Naive thymus-derived CD4-positive, alpha-beta T cell (primary cell): ENCODE results near the gene CHRNA7. TPM values are rescaled to one million over a fixed set of nuclear protein-coding genes. Genes with fewer than 3 reads are reported as not detected.

Experiments
- ATAC-seq: fragments of 150-1000 bp; cut with Tn5 transposase; 2 replicates; pipeline ENCODE4 v1.10.0; 2021; ENCODE audit warnings: mild to moderate bottlenecking, moderate library complexity
- CTCF ChIA-PET: fragments of 350-600 bp; sonication (Branson Sonifier 250); formaldehyde crosslinking; loops from one replicate; lab custom pipeline; 2021; ENCODE audit warnings: antibody characterized with exemption; lab: Charles Lee
- POLR2A ChIA-PET: fragments of 350-600 bp; sonication (Branson Sonifier 250); formaldehyde crosslinking; loops from one replicate; lab custom pipeline; 2021; ENCODE audit warnings: antibody characterized with exemption, inconsistent platforms; lab: Charles Lee
- DNase-seq, 9 donors: peaks; one replicate each; pipeline versions ENCODE4 v3.0.0 to v3.0.0-alpha.2; 2020 to 2022; ENCODE audit warnings: mixed read lengths in 1 of 9
- H3K27ac ChIP-seq: one replicate; pipeline ENCODE4 v1.7.0; 2013; ENCODE audit warnings: mild to moderate bottlenecking, low read depth, low read length, moderate library complexity
- H3K27me3 ChIP-seq, 2 donors: one replicate each; pipeline ENCODE4 v1.7.0; 2013; ENCODE audit warnings: low read length in 2 of 2, mild to moderate bottlenecking in 2 of 2, moderate library complexity in 2 of 2; ENCODE audit not compliant: control insufficient read depth in 2 of 2, insufficient read depth in 2 of 2
- H3K36me3 ChIP-seq, 3 experiments: 1 replicate in 2 of 3; 2 replicates in 1 of 3; pipeline ENCODE4 v1.7.0; 2013; ENCODE audit warnings: low read length in 3 of 3, mild to moderate bottlenecking in 3 of 3, moderate library complexity in 1 of 3; ENCODE audit not compliant: insufficient read depth in 3 of 3, control insufficient read depth in 2 of 3
- H3K4me1 ChIP-seq, 2 donors: one replicate each; pipeline ENCODE4 v1.7.0; 2013; ENCODE audit warnings: low read length in 2 of 2, mild to moderate bottlenecking in 2 of 2, moderate library complexity in 1 of 2; ENCODE audit not compliant: control insufficient read depth in 2 of 2, insufficient read depth in 2 of 2
- H3K4me3 ChIP-seq: 2 replicates; pipeline ENCODE4 v1.7.0; 2013; ENCODE audit warnings: mild to moderate bottlenecking, low read length
- H3K9me3 ChIP-seq, 3 experiments: 1 replicate in 2 of 3; 2 replicates in 1 of 3; pipeline ENCODE4 v1.7.0; 2013; ENCODE audit warnings: low read length in 3 of 3; ENCODE audit not compliant: control insufficient read depth in 2 of 3
- H3K27ac Mint-ChIP-seq, 9 donors: one replicate each; pipeline ENCODE4 v1.8.0; 2020 to 2022; ENCODE audit warnings: mixed read lengths in 9 of 9, mild to moderate bottlenecking in 8 of 9, moderate library complexity in 5 of 9, inconsistent platforms in 2 of 9
- H3K27me3 Mint-ChIP-seq, 5 donors: one replicate each; pipeline ENCODE4 v1.8.0; 2021 to 2022; ENCODE audit warnings: mixed read lengths in 5 of 5, mild to moderate bottlenecking in 1 of 5
- H3K36me3 Mint-ChIP-seq, 5 donors: one replicate each; pipeline ENCODE4 v1.8.0; 2020 to 2022; ENCODE audit warnings: mixed read lengths in 5 of 5, mild to moderate bottlenecking in 3 of 5, inconsistent platforms in 1 of 5
- H3K4me1 Mint-ChIP-seq, 7 donors: one replicate each; pipeline ENCODE4 v1.8.0; 2020 to 2022; ENCODE audit warnings: mixed read lengths in 7 of 7, mild to moderate bottlenecking in 3 of 7, inconsistent platforms in 1 of 7
- H3K4me3 Mint-ChIP-seq, 10 donors: one replicate each; pipeline ENCODE4 v1.8.0; 2020 to 2022; ENCODE audit warnings: mild to moderate bottlenecking in 10 of 10, mixed read lengths in 10 of 10, moderate library complexity in 6 of 10, inconsistent platforms in 2 of 10
- H3K9me3 Mint-ChIP-seq, 11 donors: one replicate each; pipeline ENCODE4 v1.8.0; 2020 to 2022; ENCODE audit warnings: mixed read lengths in 11 of 11, mild to moderate bottlenecking in 4 of 11, inconsistent platforms in 1 of 11, moderate library complexity in 1 of 11
- intact Hi-C, 2 donors: fragments of 100-400 bp; cut with micrococcal nuclease; formaldehyde crosslinking; loops; one replicate each; pipeline ENCODE4 v1.15.1; 2023
- polyA plus RNA-seq, 2 donors: library from polyadenylated mRNA; unstranded; fragments of 300-500 nt; fragmentation: Illumina TruSeq; gene quantifications; one replicate each; pipeline ENCODE4 v1.2.3, GENCODE V29; 2021
- total RNA-seq, 6 experiments: library from RNA in 5 of 6; stranded (reverse) in 5 of 6; gene quantifications; 1 replicate in 5 of 6; 2 replicates in 1 of 6; pipeline ENCODE4 v1.2.3 and lab custom pipeline; 2021 to 2026

The CHRNA7 gene
- total and polyA plus RNA-seq, 7 experiments from 2014 or later = 0.09 to 1.6 (median 0.78) TPM; not detected in 3

GRCh38 chr15:32096213-32096612 is 65.9 kb downstream of the CHRNA7 start:
- peaks cover 2 to 54% (median 33%) of the 10 kb centered on the region in 5 donors for H3K27me3 Mint-ChIP-seq
- DNase-seq (no peak), ATAC-seq (no peak)
- no peaks in the 10 kb centered on the region for H3K36me3 Mint-ChIP-seq
- no peaks in the 10 kb centered on the region for H3K4me1 Mint-ChIP-seq
- H3K4me1 ChIP-seq = no peaks in the 10 kb centered on the region
- no peak overlapping the region for H3K27ac ChIP-seq
- no peak overlapping the region for H3K4me3 ChIP-seq
- ChIA-PET CTCF (no interaction called here), POLR2A (no interaction called here)
- intact Hi-C loops = no loop called here
- no peaks in the 10 kb centered on the region for H3K36me3 ChIP-seq
- no peak overlapping the region for H3K4me3 Mint-ChIP-seq
- no peaks in the 10 kb centered on the region for H3K9me3 ChIP-seq
- no peaks in the 10 kb centered on the region for H3K9me3 Mint-ChIP-seq
- no peaks in the 10 kb centered on the region for H3K27me3 ChIP-seq
- no peak overlapping the region for H3K27ac Mint-ChIP-seq

GRCh38 chr15:32096916-32097617 is 66.8 kb downstream of the CHRNA7 start:
- POLR2A ChIA-PET = no interaction called here
- intact Hi-C loops = no loop called here
- Histone ChIP-seq H3K36me3 (no peaks in the 10 kb centered on the region), H3K4me1 (no peaks in the 10 kb centered on the region), H3K27me3 (no peaks in the 10 kb centered on the region), H3K4me3 (no peak overlapping the region), H3K9me3 (no peaks in the 10 kb centered on the region), H3K27ac (no peak overlapping the region)
- Mint-ChIP-seq H3K27me3 (peaks cover 2 to 62% (median 33%) of the 10 kb centered on the region in 5 donors), H3K9me3 (no peaks in the 10 kb centered on the region), H3K36me3 (no peaks in the 10 kb centered on the region), H3K4me3 (no peak overlapping the region), H3K4me1 (no peaks in the 10 kb centered on the region), H3K27ac (no peak overlapping the region)
- CTCF ChIA-PET = no interaction called here
- DNase-seq = no peak
- ATAC-seq = no peak

GRCh38 chr15:32098033-32098432 is 67.7 kb downstream of the CHRNA7 start:
- ChIA-PET CTCF (no interaction called here), POLR2A (no interaction called here)
- Mint-ChIP-seq H3K36me3 (no peaks in the 10 kb centered on the region), H3K4me1 (no peaks in the 10 kb centered on the region), H3K4me3 (no peak overlapping the region), H3K27me3 (peaks cover 2 to 57% (median 27%) of the 10 kb centered on the region in 5 donors), H3K9me3 (peaks cover 0 to 4% (median 0%) of the 10 kb centered on the region in 11 donors), H3K27ac (no peak overlapping the region)
- no peaks in the 10 kb centered on the region for H3K4me1 ChIP-seq
- H3K27me3 ChIP-seq = no peaks in the 10 kb centered on the region
- intact Hi-C loops = no loop called here
- H3K4me3 ChIP-seq = no peak overlapping the region
- H3K36me3 ChIP-seq = no peaks in the 10 kb centered on the region
- H3K9me3 ChIP-seq = no peaks in the 10 kb centered on the region
- ATAC-seq (no peak), DNase-seq (no peak)
- H3K27ac ChIP-seq = no peak overlapping the region

- H3K4me3 Mint-ChIP-seq = no peak overlapping the region
- DNase-seq = no peak
- H3K4me1 ChIP-seq = no peaks in the 10 kb centered on the region
- intact Hi-C loops = no loop called here
- no peak for ATAC-seq
- H3K4me3 ChIP-seq = no peak overlapping the region
- CTCF ChIA-PET = no interaction called here
- H3K9me3 ChIP-seq = no peaks in the 10 kb centered on the region
- H3K27ac ChIP-seq = no peak overlapping the region
- H3K27ac Mint-ChIP-seq = no peak overlapping the region
- H3K36me3 ChIP-seq = no peaks in the 10 kb centered on the region
- no peaks in the 10 kb centered on the region for H3K27me3 ChIP-seq
- H3K27me3 Mint-ChIP-seq = peaks cover 7 to 61% (median 30%) of the 10 kb centered on the region in 5 donors
- H3K36me3 Mint-ChIP-seq = peaks cover 0 to 3% (median 0%) of the 10 kb centered on the region in 5 donors
- POLR2A ChIA-PET = no interaction called here
- H3K4me1 Mint-ChIP-seq = no peaks in the 10 kb centered on the region
- H3K9me3 Mint-ChIP-seq = peaks cover 0 to 4% (median 0%) of the 10 kb centered on the region in 11 donors
These were observed 68.9 kb downstream of the CHRNA7 start for GRCh38 chr15:32099097-32099785.

- no peaks in the 10 kb centered on the region for H3K9me3 ChIP-seq
- no peak overlapping the region for H3K27ac Mint-ChIP-seq
- no peaks in the 10 kb centered on the region for H3K36me3 ChIP-seq
- peaks cover 0 to under 1% (median 0%) of the 10 kb centered on the region in 7 donors for H3K4me1 Mint-ChIP-seq
- H3K9me3 Mint-ChIP-seq = peaks cover 0 to 4% (median 0%) of the 10 kb centered on the region in 11 donors
- H3K27ac ChIP-seq = no peak overlapping the region
- peaks cover 11 to 61% (median 33%) of the 10 kb centered on the region in 5 donors for H3K27me3 Mint-ChIP-seq
- CTCF ChIA-PET = no interaction called here
- no peak overlapping the region for H3K4me3 ChIP-seq
- peaks cover 0 to 3% of the 10 kb centered on the region in 2 donors for H3K27me3 ChIP-seq
- intact Hi-C loops = no loop called here
- H3K4me1 ChIP-seq = no peaks in the 10 kb centered on the region
- ATAC-seq = no peak
- H3K36me3 Mint-ChIP-seq = peaks cover 0 to 3% (median 0%) of the 10 kb centered on the region in 5 donors
- no peak for DNase-seq
- no peak overlapping the region for H3K4me3 Mint-ChIP-seq
- POLR2A ChIA-PET = no interaction called here
These were observed 69.8 kb downstream of the CHRNA7 start for GRCh38 chr15:32099956-32100684.

GRCh38 chr15:32104061-32104995 is 74.0 kb downstream of the CHRNA7 start:
- no peaks in the 10 kb centered on the region for H3K4me1 ChIP-seq
- POLR2A ChIA-PET = no interaction called here
- CTCF ChIA-PET = no interaction called here
- Mint-ChIP-seq H3K9me3 (peaks cover 0 to 4% (median 0%) of the 10 kb centered on the region in 11 donors), H3K27me3 (peaks cover 17 to 44% (median 34%) of the 10 kb centered on the region in 5 donors), H3K4me3 (no peak overlapping the region), H3K27ac (no peak overlapping the region), H3K4me1 (peaks cover 0 to 6% (median 3%) of the 10 kb centered on the region in 7 donors), H3K36me3 (peaks cover 0 to 3% (median 0%) of the 10 kb centered on the region in 5 donors)
- no peaks in the 10 kb centered on the region for H3K9me3 ChIP-seq
- intact Hi-C loops = no loop called here
- ATAC-seq (no peak), DNase-seq (no peak)
- H3K27me3 ChIP-seq = peaks cover 0 to 3% of the 10 kb centered on the region in 2 donors
- H3K36me3 ChIP-seq = no peaks in the 10 kb centered on the region
- H3K4me3 ChIP-seq = no peak overlapping the region
- H3K27ac ChIP-seq = no peak overlapping the region
